Measurements from ENCODE around the gene ZP2. TPM values are rescaled to one million over a fixed set of nuclear protein-coding genes. Genes with fewer than 3 reads are reported as not detected.

Gene ZP2
- total RNA-seq, 1 experiment from 2014 or later = not detected

Other genes starting within 250 kb of the ZP2 start
- not detected in 2 replicates for gene DNAH3, start 60.7 kb downstream of the ZP2 start, total RNA-seq (2014; rRNA removed; shearing (Covaris generic); ENCODE audit: low replicate concordance)
- gene LDAF1, start 52.9 kb downstream of the ZP2 start, total RNA-seq (2014; rRNA removed; shearing (Covaris generic); ENCODE audit: low replicate concordance) = 24.3 and 40.6 TPM in 2 replicates
- not detected in 2 replicates for gene ANKS4B, start 22.1 kb upstream of the ZP2 start, total RNA-seq (2014; rRNA removed; shearing (Covaris generic); ENCODE audit: low replicate concordance)
- not detected in 2 replicates for gene CRYM, start 66.7 kb upstream of the ZP2 start, total RNA-seq (2014; rRNA removed; shearing (Covaris generic); ENCODE audit: low replicate concordance)

Measured in MG63 (cell line).